SU-DHL-6 (cell line): Measurements from ENCODE around the gene GALNT6.

Experiments
- H2AFZ ChIP-seq: fragments of 200-600 bp; sonication (generic); 2 replicates; pipeline ENCODE4 v1.6.1; 2014; ENCODE audit warnings: low read depth, mild to moderate bottlenecking, moderate library complexity, mixed read lengths, antibody characterized with exemption, low read length; ENCODE audit not compliant: severe bottlenecking
- H3F3A ChIP-seq: fragments of 200-600 bp; shearing (Covaris generic); 2 replicates; pipeline ENCODE4 v1.6.0; 2016; ENCODE audit warnings: antibody characterized with exemption, mild to moderate bottlenecking; ENCODE audit not compliant: insufficient read depth
- H3K27ac ChIP-seq: fragments of 200-600 bp; sonication (generic); 2 replicates; pipeline ENCODE4 v1.5.1; 2016; ENCODE audit warnings: low read depth, mild to moderate bottlenecking, low read length, moderate library complexity, mixed read lengths
- H3K27me3 ChIP-seq: fragments of 200-600 bp; sonication (generic), shearing (Covaris generic); 2 replicates; pipeline ENCODE4 v1.6.0; 2014; ENCODE audit warnings: mild to moderate bottlenecking, low read length
- H3K36me3 ChIP-seq: fragments of 200-600 bp; sonication (generic); 2 replicates; pipeline ENCODE4 v1.6.1; 2014; ENCODE audit warnings: mild to moderate bottlenecking, low read length, mixed read lengths
- H3K4me2 ChIP-seq: fragments of 300-600, 200-600 bp; shearing (Covaris generic), sonication (generic); 2 replicates; pipeline ENCODE4 v1.6.0; 2014; ENCODE audit warnings: low read length, low read depth, mild to moderate bottlenecking; ENCODE audit not compliant: poor library complexity, severe bottlenecking
- H3K4me3 ChIP-seq: fragments of 200-600 bp; sonication (generic); 2 replicates; pipeline ENCODE4 v1.5.1; 2014; ENCODE audit warnings: antibody characterized with exemption, low read length, mild to moderate bottlenecking, mixed read lengths; ENCODE audit not compliant: insufficient read depth, poor library complexity, severe bottlenecking
- H3K79me2 ChIP-seq: fragments of 200-600 bp; sonication (generic); 2 replicates; pipeline ENCODE4 v1.6.1; 2014; ENCODE audit warnings: mild to moderate bottlenecking, low read length, moderate library complexity; ENCODE audit not compliant: insufficient read depth
- H3K9ac ChIP-seq: fragments of 200-600 bp; sonication (generic); 2 replicates; pipeline ENCODE4 v1.7.0; 2014; ENCODE audit warnings: mild to moderate bottlenecking, low read length
- H3K9me2 ChIP-seq: fragments of 200-600 bp; sonication (generic); replicated peaks from 2 replicates; pipeline ENCODE4 v1.6.1; 2014; ENCODE audit warnings: low read length; ENCODE audit not compliant: insufficient read depth
- H3K9me3 ChIP-seq: fragments of 200-600 bp; sonication (generic); 2 replicates; pipeline ENCODE4 v1.6.1; 2014; ENCODE audit warnings: low read length, mixed read lengths; ENCODE audit not compliant: insufficient read depth
- H4K20me1 ChIP-seq: fragments of 200-600 bp; sonication (generic); 2 replicates; pipeline ENCODE4 v1.6.1; 2014; ENCODE audit warnings: low read depth, mild to moderate bottlenecking, antibody characterized with exemption, low read length, moderate library complexity, mixed read lengths
- CTCF ChIP-seq: fragments of 200-600 bp; sonication (generic); IDR thresholded peaks from one replicate; pipeline ENCODE4 v1.5.1; 2017; ENCODE audit warnings: antibody characterized with exemption, mild to moderate bottlenecking, low read length, moderate library complexity; ENCODE audit not compliant: insufficient read depth, poor library complexity, severe bottlenecking
- EZH2phosphoT487 ChIP-seq: fragments of 200-600 bp; sonication (generic), shearing (Covaris generic); conservative IDR thresholded peaks from 2 replicates; pipeline ENCODE4 v1.6.1; 2018; ENCODE audit warnings: mild to moderate bottlenecking, antibody characterized with exemption, low read length, moderate library complexity, mixed read lengths

The GALNT6 gene

GRCh38 chr12:51333536-51333935, 57.7 kb downstream of the GALNT6 start:
- no peak overlapping the region for H3K4me3 ChIP-seq

GRCh38 chr12:51330186-51330585, 61.0 kb downstream of the GALNT6 start:
- H3K36me3 ChIP-seq, result no peaks in the 10 kb centered on the region
- H3F3A ChIP-seq, result no peaks in the 10 kb centered on the region
- H3K9me2 ChIP-seq, result no peaks in the 10 kb centered on the region
- no peak overlapping the region for H2AFZ ChIP-seq
- no peaks in the 10 kb centered on the region for H4K20me1 ChIP-seq
- no peak overlapping the region for H3K4me2 ChIP-seq
- H3K9me3 ChIP-seq, result no peaks in the 10 kb centered on the region
- H3K79me2 ChIP-seq, result no peaks in the 10 kb centered on the region
- no peak overlapping the region for H3K4me3 ChIP-seq
- H3K27ac ChIP-seq, result no peak overlapping the region
- H3K27me3 ChIP-seq, result no peaks in the 10 kb centered on the region; the same call in 1 of the 2 replicates
- TF ChIP-seq EZH2phosphoT487, result no peak
- no peak for TF ChIP-seq CTCF
- H3K9ac ChIP-seq, result no peak overlapping the region

More at GRCh38 chr12:51333536-51333935, 57.7 kb downstream of the GALNT6 start:
- TF ChIP-seq CTCF (no peak), EZH2phosphoT487 (no peak)
- Histone ChIP-seq H3K9ac (no peak overlapping the region), H3K27me3 (no peaks in the 10 kb centered on the region), H4K20me1 (no peaks in the 10 kb centered on the region), H2AFZ (no peak overlapping the region), H3K27ac (no peak overlapping the region), H3F3A (no peaks in the 10 kb centered on the region), H3K36me3 (no peaks in the 10 kb centered on the region), H3K9me2 (no peaks in the 10 kb centered on the region), H3K4me2 (no peak overlapping the region), H3K79me2 (no peaks in the 10 kb centered on the region), H3K9me3 (no peaks in the 10 kb centered on the region)

GRCh38 chr12:51329742-51330141, 61.5 kb downstream of the GALNT6 start:
- Histone ChIP-seq H3K27me3 (no peaks in the 10 kb centered on the region; the same call in 1 of the 2 replicates), H3K9me2 (no peaks in the 10 kb centered on the region), H3K4me2 (no peak overlapping the region), H4K20me1 (no peaks in the 10 kb centered on the region), H3K4me3 (no peak overlapping the region), H3F3A (no peaks in the 10 kb centered on the region), H3K27ac (no peak overlapping the region), H3K36me3 (no peaks in the 10 kb centered on the region), H3K9me3 (no peaks in the 10 kb centered on the region), H3K9ac (no peak overlapping the region), H3K79me2 (no peaks in the 10 kb centered on the region), H2AFZ (no peak overlapping the region)
- TF ChIP-seq EZH2phosphoT487, result no peak
- TF ChIP-seq CTCF, result no peak
